GM18498 (cell line): ENCODE data around the gene HIVEP2.

Experiments used
- ATAC-seq: cut with Tn5 transposase; IDR thresholded peaks from one replicate; pipeline ENCODE4 v1.9.1; 2021; ENCODE audit warnings: mild to moderate bottlenecking, moderate library complexity; ENCODE audit not compliant: unreplicated experiment

HIVEP2 gene

GRCh38 chr6:142925575-142926110 lies 19.3 kb downstream of the HIVEP2 start:
- no peak for ATAC-seq

GRCh38 chr6:142918339-142919042 lies 26.5 kb downstream of the HIVEP2 start:
- no peak for ATAC-seq

- ATAC-seq, result no peak
Measured at GRCh38 chr6:142916881-142917280, 28.1 kb downstream of the HIVEP2 start.

GRCh38 chr6:142914937-142915697 lies 29.9 kb downstream of the HIVEP2 start:
- ATAC-seq, result no peak

- ATAC-seq, result no peak
Measured at GRCh38 chr6:142914369-142914768, 30.6 kb downstream of the HIVEP2 start.

- ATAC-seq, result peak; percentile 95
Measured at GRCh38 chr6:142913511-142914047, 31.4 kb downstream of the HIVEP2 start.

- ATAC-seq, result peak; percentile 64
Measured at GRCh38 chr6:142913036-142913510, 31.9 kb downstream of the HIVEP2 start.

GRCh38 chr6:142912125-142912524 lies 32.9 kb downstream of the HIVEP2 start:
- no peak for ATAC-seq

GRCh38 chr6:142911430-142911829 lies 33.5 kb downstream of the HIVEP2 start:
- no peak for ATAC-seq

GRCh38 chr6:142909686-142910085 lies 35.3 kb downstream of the HIVEP2 start:
- no peak for ATAC-seq

GRCh38 chr6:142908235-142908634 lies 36.7 kb downstream of the HIVEP2 start:
- no peak for ATAC-seq

GRCh38 chr6:142907544-142907943 lies 37.4 kb downstream of the HIVEP2 start:
- peak; percentile 17 for ATAC-seq

- ATAC-seq, result peak; percentile 64
Measured at GRCh38 chr6:142906945-142907470, 38.0 kb downstream of the HIVEP2 start.

- ATAC-seq, result no peak
Measured at GRCh38 chr6:142903812-142904211, 41.2 kb downstream of the HIVEP2 start.

- ATAC-seq, result peak; percentile 82
Measured at GRCh38 chr6:142902636-142903053, 42.3 kb downstream of the HIVEP2 start.

- no peak for ATAC-seq
Measured at GRCh38 chr6:142901611-142902010, 43.4 kb downstream of the HIVEP2 start.

GRCh38 chr6:142900227-142900971 lies 44.6 kb downstream of the HIVEP2 start:
- ATAC-seq, result no peak

GRCh38 chr6:142898927-142899895 lies 45.8 kb downstream of the HIVEP2 start:
- ATAC-seq, result no peak

- ATAC-seq, result no peak
Measured at GRCh38 chr6:142897659-142898058, 47.3 kb downstream of the HIVEP2 start.
